ENCODE data around the gene JMY.
"Not testable (repeated sequence)": the region's sequence is repeated elsewhere in the genome, so short reads cannot be mapped to it uniquely, and the experiment has no call there.

JMY gene

GRCh38 chr5:79236970-79237739 is 1.2 kb downstream of the JMY start:
- DNase-seq, result no peak

- no peak for DNase-seq
These were observed 2.0 kb downstream of the JMY start for GRCh38 chr5:79237740-79238560.

- DNase-seq, result no peak
These were observed 4.6 kb downstream of the JMY start for GRCh38 chr5:79240561-79240960.

- DNase-seq, result no peak
These were observed 5.6 kb downstream of the JMY start for GRCh38 chr5:79241535-79241979.

GRCh38 chr5:79242242-79243039 is 6.5 kb downstream of the JMY start:
- no peak for DNase-seq

GRCh38 chr5:79243224-79243623 is 7.3 kb downstream of the JMY start:
- no peak for DNase-seq

GRCh38 chr5:79254067-79254466 is 18.1 kb downstream of the JMY start:
- not testable (repeated sequence) for DNase-seq

GRCh38 chr5:79255786-79256557 is 20.0 kb downstream of the JMY start:
- no peak for DNase-seq

- no peak for DNase-seq
These were observed 20.6 kb downstream of the JMY start for GRCh38 chr5:79256563-79256962.

GRCh38 chr5:79257314-79257713 is 21.4 kb downstream of the JMY start:
- DNase-seq, result no peak

GRCh38 chr5:79258801-79259200 is 22.9 kb downstream of the JMY start:
- DNase-seq, result no peak

- no peak for DNase-seq
These were observed 23.5 kb downstream of the JMY start for GRCh38 chr5:79259383-79259782.

GRCh38 chr5:79259810-79260209 is 23.9 kb downstream of the JMY start:
- DNase-seq, result no peak

GRCh38 chr5:79261897-79262296 is 26.0 kb downstream of the JMY start:
- no peak for DNase-seq

- no peak for DNase-seq
These were observed 27.4 kb downstream of the JMY start for GRCh38 chr5:79263290-79263689.

- no peak for DNase-seq
These were observed 31.2 kb downstream of the JMY start for GRCh38 chr5:79267180-79267579.

GRCh38 chr5:79269733-79270166 is 33.8 kb downstream of the JMY start:
- no peak for DNase-seq

GRCh38 chr5:79273341-79273740 is 37.4 kb downstream of the JMY start:
- no peak for DNase-seq

- peak; percentile 94 for DNase-seq
These were observed 48.9 kb downstream of the JMY start for GRCh38 chr5:79284846-79285245.

GRCh38 chr5:79285285-79285684 is 49.4 kb downstream of the JMY start:
- DNase-seq, result no peak

GRCh38 chr5:79285833-79286232 is 49.9 kb downstream of the JMY start:
- no peak for DNase-seq

GRCh38 chr5:79287380-79287779 is 51.4 kb downstream of the JMY start:
- no peak for DNase-seq

- no peak for DNase-seq
These were observed 52.0 kb downstream of the JMY start for GRCh38 chr5:79287907-79288306.

Measured in MV-4-11 (cell line).